ES-I3 (cell line): ENCODE data around the gene CNFN.

ENCODE experiments used
- H3K36me3 ChIP-seq: 2 replicates; pipeline ENCODE4 v1.6.1; 2013; ENCODE audit warnings: mild to moderate bottlenecking, low read length, control low read depth, moderate library complexity; ENCODE audit not compliant: insufficient read depth
- H3K4me1 ChIP-seq: 2 replicates; pipeline ENCODE4 v1.6.1; 2013; ENCODE audit warnings: mild to moderate bottlenecking, control low read depth, low read length; ENCODE audit not compliant: insufficient read depth
- H3K9ac ChIP-seq: 2 replicates; pipeline ENCODE4 v1.6.1; 2013; ENCODE audit warnings: low read depth, mild to moderate bottlenecking, low read length, moderate library complexity
- H3K9me3 ChIP-seq: 2 replicates; pipeline ENCODE4 v1.6.1; 2013; ENCODE audit warnings: mild to moderate bottlenecking, low read length, moderate library complexity; ENCODE audit not compliant: control insufficient read depth, insufficient read depth

CNFN gene

GRCh38 chr19:42375415-42376176 lies 14.5 kb downstream of the CNFN start:
- H3K9ac ChIP-seq = no peak overlapping the region
- no peaks in the 10 kb centered on the region for H3K9me3 ChIP-seq
- peaks cover 8% of the 10 kb centered on the region; the same call in 1 of the 2 replicates for H3K4me1 ChIP-seq
- peaks cover 4% of the 10 kb centered on the region; the same call in 1 of the 2 replicates for H3K36me3 ChIP-seq

- Histone ChIP-seq H3K9me3 (no peaks in the 10 kb centered on the region), H3K9ac (no peak overlapping the region)
Observed at GRCh38 chr19:42374826-42375376, 15.2 kb downstream of the CNFN start.

GRCh38 chr19:42370626-42371175 lies 19.4 kb downstream of the CNFN start:
- no peaks in the 10 kb centered on the region for H3K9me3 ChIP-seq
- H3K9ac ChIP-seq = no peak overlapping the region
- H3K36me3 ChIP-seq = peaks cover 8% of the 10 kb centered on the region
- H3K4me1 ChIP-seq = peaks cover 19% of the 10 kb centered on the region; the same call in 1 of the 2 replicates

More at GRCh38 chr19:42374826-42375376, 15.2 kb downstream of the CNFN start:
- Histone ChIP-seq H3K36me3 (peaks cover 4% of the 10 kb centered on the region; the same call in 1 of the 2 replicates), H3K4me1 (peaks cover 13% of the 10 kb centered on the region; the same call in 1 of the 2 replicates)

- no peaks in the 10 kb centered on the region for H3K9me3 ChIP-seq
- H3K9ac ChIP-seq = no peak overlapping the region
- peaks cover 8% of the 10 kb centered on the region for H3K36me3 ChIP-seq
- peaks cover 19% of the 10 kb centered on the region; the same call in 1 of the 2 replicates for H3K4me1 ChIP-seq
Observed at GRCh38 chr19:42370068-42370520, 20.0 kb downstream of the CNFN start.

GRCh38 chr19:42369433-42370067 lies 20.5 kb downstream of the CNFN start:
- Histone ChIP-seq H3K9me3 (no peaks in the 10 kb centered on the region), H3K4me1 (peaks cover 19% of the 10 kb centered on the region; the same call in 1 of the 2 replicates), H3K36me3 (peaks cover 8% of the 10 kb centered on the region), H3K9ac (no peak overlapping the region)

GRCh38 chr19:42368765-42369164 lies 21.3 kb downstream of the CNFN start:
- Histone ChIP-seq H3K9me3 (no peaks in the 10 kb centered on the region), H3K36me3 (peaks cover 6% of the 10 kb centered on the region; the same call in 1 of the 2 replicates), H3K4me1 (peaks cover 19% of the 10 kb centered on the region; the same call in 1 of the 2 replicates), H3K9ac (no peak overlapping the region)

- peaks cover 3% of the 10 kb centered on the region; the same call in 1 of the 2 replicates for H3K36me3 ChIP-seq
Observed at GRCh38 chr19:42368360-42368759, 21.7 kb downstream of the CNFN start.

GRCh38 chr19:42367929-42368328 lies 22.2 kb downstream of the CNFN start:
- H3K4me1 ChIP-seq = peaks cover 19% of the 10 kb centered on the region; the same call in 1 of the 2 replicates
- no peaks in the 10 kb centered on the region for H3K9me3 ChIP-seq
- no peak overlapping the region for H3K9ac ChIP-seq
- peaks cover 3% of the 10 kb centered on the region; the same call in 1 of the 2 replicates for H3K36me3 ChIP-seq

More at GRCh38 chr19:42368360-42368759, 21.7 kb downstream of the CNFN start:
- H3K9ac ChIP-seq = no peak overlapping the region
- no peaks in the 10 kb centered on the region for H3K9me3 ChIP-seq
- peaks cover 19% of the 10 kb centered on the region; the same call in 1 of the 2 replicates for H3K4me1 ChIP-seq

- Histone ChIP-seq H3K36me3 (peaks cover 3% of the 10 kb centered on the region; the same call in 1 of the 2 replicates), H3K4me1 (peaks cover 19% of the 10 kb centered on the region; the same call in 1 of the 2 replicates), H3K9ac (no peak overlapping the region), H3K9me3 (no peaks in the 10 kb centered on the region)
Observed at GRCh38 chr19:42366673-42367072, 23.4 kb downstream of the CNFN start.

- H3K9ac ChIP-seq = no peak overlapping the region
- no peaks in the 10 kb centered on the region; the same call in 1 of the 2 replicates for H3K4me1 ChIP-seq
- H3K36me3 ChIP-seq = peaks cover 3% of the 10 kb centered on the region; the same call in 1 of the 2 replicates
- no peaks in the 10 kb centered on the region for H3K9me3 ChIP-seq
Observed at GRCh38 chr19:42363614-42364346, 26.3 kb downstream of the CNFN start.

GRCh38 chr19:42362891-42363440 lies 27.1 kb downstream of the CNFN start:
- Histone ChIP-seq H3K9me3 (no peaks in the 10 kb centered on the region), H3K36me3 (peaks cover 3% of the 10 kb centered on the region; the same call in 1 of the 2 replicates), H3K4me1 (no peaks in the 10 kb centered on the region), H3K9ac (no peak overlapping the region)

- Histone ChIP-seq H3K9me3 (no peaks in the 10 kb centered on the region), H3K4me1 (no peaks in the 10 kb centered on the region), H3K36me3 (peaks cover 3% of the 10 kb centered on the region; the same call in 1 of the 2 replicates), H3K9ac (no peak overlapping the region)
Observed at GRCh38 chr19:42362342-42362741, 27.8 kb downstream of the CNFN start.

- no peaks in the 10 kb centered on the region for H3K36me3 ChIP-seq
- no peak overlapping the region for H3K9ac ChIP-seq
- H3K9me3 ChIP-seq = no peaks in the 10 kb centered on the region
- H3K4me1 ChIP-seq = no peaks in the 10 kb centered on the region
Observed at GRCh38 chr19:42361545-42361910, 28.6 kb downstream of the CNFN start.
